Stomach (tissue), 4 donors: ENCODE data around the gene ERRFI1.

Experiments
- CTCF ChIP-seq, 7 experiments: fragments of 450-650 bp in 4 of 7; fragments of 200-600 bp in 3 of 7; sonication (generic) in 3 of 7; IDR thresholded peaks; one replicate each; pipeline ENCODE4 v1.5.1; 2016 to 2019; ENCODE audit warnings: antibody characterized with exemption in 7 of 7, control low read depth in 2 of 7, mild to moderate bottlenecking in 1 of 7
- EP300 ChIP-seq: sonication (generic); formaldehyde crosslinking; IDR thresholded peaks from one replicate; pipeline ENCODE4 v1.6.1; 2017; ENCODE audit warnings: antibody characterized with exemption
- POLR2A ChIP-seq, 4 donors: fragments of 450-650 bp; IDR thresholded peaks; one replicate each; pipeline ENCODE4 v1.6.1; 2016; ENCODE audit warnings: antibody characterized with exemption in 4 of 4, control low read depth in 2 of 4, mild to moderate bottlenecking in 1 of 4, moderate library complexity in 1 of 4
- POLR2AphosphoS5 ChIP-seq, 3 donors: sonication (generic); formaldehyde crosslinking; IDR thresholded peaks; one replicate each; pipeline ENCODE4 v1.6.1; 2016; ENCODE audit warnings: antibody characterized with exemption in 3 of 3

GRCh38 chr1:8003438-8004112, 22.5 kb downstream of the ERRFI1 start:
- TF ChIP-seq CTCF (IDR thresholded peaks at IDR 0.05), result no peak
- TF ChIP-seq POLR2A (IDR thresholded peaks at IDR 0.05), result no peak
- TF ChIP-seq POLR2AphosphoS5 (IDR thresholded peaks at IDR 0.05), result no peak
- TF ChIP-seq EP300, result no peak
